ENCODE data around the gene AMH.
A peak's percentile ranks its signal among the peaks of the same experiment; 100 is the strongest.

Gene AMH

GRCh38 chr19:2221250-2221831 is 27.8 kb upstream of the AMH start:
- DNase-seq (ENCODE audit: low read depth), result no peak
- TF ChIP-seq, protein P1, sequence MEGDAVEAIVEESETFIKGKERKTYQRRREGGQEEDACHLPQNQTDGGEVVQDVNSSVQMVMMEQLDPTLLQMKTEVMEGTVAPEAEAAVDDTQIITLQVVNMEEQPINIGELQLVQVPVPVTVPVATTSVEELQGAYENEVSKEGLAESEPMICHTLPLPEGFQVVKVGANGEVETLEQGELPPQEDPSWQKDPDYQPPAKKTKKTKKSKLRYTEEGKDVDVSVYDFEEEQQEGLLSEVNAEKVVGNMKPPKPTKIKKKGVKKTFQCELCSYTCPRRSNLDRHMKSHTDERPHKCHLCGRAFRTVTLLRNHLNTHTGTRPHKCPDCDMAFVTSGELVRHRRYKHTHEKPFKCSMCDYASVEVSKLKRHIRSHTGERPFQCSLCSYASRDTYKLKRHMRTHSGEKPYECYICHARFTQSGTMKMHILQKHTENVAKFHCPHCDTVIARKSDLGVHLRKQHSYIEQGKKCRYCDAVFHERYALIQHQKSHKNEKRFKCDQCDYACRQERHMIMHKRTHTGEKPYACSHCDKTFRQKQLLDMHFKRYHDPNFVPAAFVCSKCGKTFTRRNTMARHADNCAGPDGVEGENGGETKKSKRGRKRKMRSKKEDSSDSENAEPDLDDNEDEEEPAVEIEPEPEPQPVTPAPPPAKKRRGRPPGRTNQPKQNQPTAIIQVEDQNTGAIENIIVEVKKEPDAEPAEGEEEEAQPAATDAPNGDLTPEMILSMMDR (IDR thresholded peaks at IDR 0.05; ENCODE audit: insufficient read depth, low read depth, low read length, missing control alignments), result no peak
- H3K4me3 ChIP-seq (ENCODE audit: low read depth, low read length), result no peak overlapping the region

GRCh38 chr19:2221918-2222317 is 27.2 kb upstream of the AMH start:
- DNase-seq (ENCODE audit: low read depth), result no peak
- TF ChIP-seq, protein P1 (IDR thresholded peaks at IDR 0.05; ENCODE audit: insufficient read depth, low read depth, low read length, missing control alignments), result no peak
- H3K4me3 ChIP-seq (ENCODE audit: low read depth, low read length), result no peak overlapping the region

DNA sequence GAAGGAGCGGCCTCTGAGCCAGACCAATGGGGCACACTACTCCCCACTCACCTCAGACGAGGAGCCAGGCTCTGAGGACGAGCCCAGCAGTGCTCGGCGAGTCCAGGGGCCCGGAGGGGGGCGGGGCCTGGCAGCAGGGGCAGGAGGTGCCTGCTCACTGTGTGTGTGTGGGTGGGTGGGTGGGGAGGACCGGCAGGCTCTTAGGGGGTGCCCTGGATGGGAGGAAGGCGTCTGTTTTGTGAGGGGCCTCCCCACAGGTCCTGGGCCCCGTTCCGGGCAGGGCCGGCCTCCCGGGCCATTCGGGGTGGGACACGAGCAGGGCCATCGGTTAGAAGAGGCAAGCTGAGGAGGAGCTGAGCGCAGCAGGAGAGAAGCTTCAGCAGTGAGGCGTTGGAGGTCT is 25.7 kb upstream of the AMH start:
- TF ChIP-seq, protein P1 (IDR thresholded peaks at IDR 0.05; ENCODE audit: insufficient read depth, low read depth, low read length, missing control alignments), result no peak
- no peak overlapping the region for H3K4me3 ChIP-seq (ENCODE audit: low read depth, low read length)
- DNase-seq (ENCODE audit: low read depth), result no peak

DNA sequence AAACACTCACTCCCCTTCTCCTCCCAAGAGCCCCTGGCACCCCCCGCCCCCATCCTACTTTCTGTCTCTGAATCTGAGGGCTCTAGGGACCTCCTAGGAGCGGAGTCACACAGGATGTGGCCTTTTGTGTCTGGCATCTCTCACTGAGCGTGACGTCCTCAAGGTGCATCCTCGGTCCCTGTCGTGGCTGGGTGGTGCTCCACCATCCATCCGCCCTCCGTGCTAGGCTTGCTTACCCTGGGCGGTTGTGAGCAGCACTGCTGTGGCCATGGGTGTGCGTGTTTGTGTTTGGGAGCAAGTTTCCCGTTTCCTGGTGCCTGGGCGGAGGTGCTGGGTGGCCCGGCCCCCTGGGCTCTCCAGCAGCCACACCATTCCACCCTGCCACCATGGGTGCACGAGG is 25.2 kb upstream of the AMH start:
- TF ChIP-seq, protein P1 (IDR thresholded peaks at IDR 0.05; ENCODE audit: insufficient read depth, low read depth, low read length, missing control alignments), result no peak
- no peak overlapping the region for H3K4me3 ChIP-seq (ENCODE audit: low read depth, low read length)
- peak; percentile 82 for DNase-seq (ENCODE audit: low read depth)

DNA sequence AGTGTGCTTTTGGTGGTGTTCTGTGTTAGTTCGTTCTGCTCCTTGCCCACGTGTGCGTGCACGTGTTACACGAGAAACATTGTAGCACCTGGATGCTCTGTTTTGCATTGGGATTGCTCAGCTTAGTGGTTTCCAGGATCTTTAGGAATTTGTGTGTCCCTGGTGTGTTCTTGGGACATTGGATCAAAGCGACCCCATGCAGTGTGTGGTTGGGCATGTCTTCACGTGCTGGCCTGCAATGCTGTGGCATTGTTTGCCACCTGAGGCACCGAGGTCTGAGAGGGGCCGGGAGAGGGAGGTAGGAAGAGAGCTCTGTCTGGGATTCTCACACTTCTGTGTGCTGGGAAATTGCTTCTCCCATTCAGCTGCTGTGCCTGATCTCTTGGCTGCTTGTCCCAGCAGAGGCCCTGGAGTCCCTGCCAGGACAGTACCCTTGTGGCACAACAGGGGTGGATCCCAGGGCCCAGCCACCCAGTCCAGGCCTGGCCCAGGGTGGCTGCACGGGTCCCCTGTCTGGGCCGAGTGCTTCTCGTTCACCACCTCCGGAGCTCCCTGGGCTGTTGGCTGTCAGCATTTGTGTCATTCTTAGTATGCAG is 24.3 kb upstream of the AMH start:
- no peak for DNase-seq (ENCODE audit: low read depth)
- no peak overlapping the region for H3K4me3 ChIP-seq (ENCODE audit: low read depth, low read length)
- TF ChIP-seq, protein P1 (IDR thresholded peaks at IDR 0.05; ENCODE audit: insufficient read depth, low read depth, low read length, missing control alignments), result no peak

DNA sequence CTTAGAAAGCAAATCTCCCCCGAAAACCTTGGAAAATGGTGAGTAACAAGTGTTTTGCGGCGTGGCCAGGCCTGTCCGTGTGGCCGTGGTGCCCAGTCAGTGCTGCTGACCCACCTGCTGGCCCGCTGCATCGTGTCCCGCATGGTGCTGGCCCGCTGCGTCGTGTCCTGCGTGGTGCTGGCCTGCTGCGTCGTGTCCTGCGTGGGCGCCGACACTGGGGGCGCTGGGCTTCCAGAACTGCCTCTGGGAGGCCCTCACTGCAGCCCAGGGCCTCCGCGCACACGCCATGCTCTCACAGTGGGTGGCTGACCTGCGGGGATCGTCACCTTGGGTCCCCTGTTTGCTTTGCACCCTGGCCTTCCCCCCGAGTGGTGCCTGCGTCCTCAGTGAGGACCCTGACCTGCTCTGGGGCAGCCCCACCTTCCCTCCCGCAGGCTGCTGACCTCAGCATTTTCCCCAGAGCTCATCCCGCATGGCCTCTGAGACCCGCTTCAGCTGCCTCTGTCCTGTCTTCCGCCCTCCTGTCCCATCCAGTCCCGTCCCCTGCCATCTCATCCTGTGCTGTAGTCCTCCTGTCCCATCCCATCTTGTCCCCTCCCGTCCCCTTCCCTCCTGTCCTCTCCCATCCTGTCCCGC is 23.6 kb upstream of the AMH start:
- DNase-seq (ENCODE audit: low read depth), result no peak
- H3K4me3 ChIP-seq (ENCODE audit: low read depth, low read length), result no peak overlapping the region
- TF ChIP-seq, protein P1 (IDR thresholded peaks at IDR 0.05; ENCODE audit: insufficient read depth, low read depth, low read length, missing control alignments), result no peak
